ENCODE results near the gene WDR5.

WDR5 gene

DNA sequence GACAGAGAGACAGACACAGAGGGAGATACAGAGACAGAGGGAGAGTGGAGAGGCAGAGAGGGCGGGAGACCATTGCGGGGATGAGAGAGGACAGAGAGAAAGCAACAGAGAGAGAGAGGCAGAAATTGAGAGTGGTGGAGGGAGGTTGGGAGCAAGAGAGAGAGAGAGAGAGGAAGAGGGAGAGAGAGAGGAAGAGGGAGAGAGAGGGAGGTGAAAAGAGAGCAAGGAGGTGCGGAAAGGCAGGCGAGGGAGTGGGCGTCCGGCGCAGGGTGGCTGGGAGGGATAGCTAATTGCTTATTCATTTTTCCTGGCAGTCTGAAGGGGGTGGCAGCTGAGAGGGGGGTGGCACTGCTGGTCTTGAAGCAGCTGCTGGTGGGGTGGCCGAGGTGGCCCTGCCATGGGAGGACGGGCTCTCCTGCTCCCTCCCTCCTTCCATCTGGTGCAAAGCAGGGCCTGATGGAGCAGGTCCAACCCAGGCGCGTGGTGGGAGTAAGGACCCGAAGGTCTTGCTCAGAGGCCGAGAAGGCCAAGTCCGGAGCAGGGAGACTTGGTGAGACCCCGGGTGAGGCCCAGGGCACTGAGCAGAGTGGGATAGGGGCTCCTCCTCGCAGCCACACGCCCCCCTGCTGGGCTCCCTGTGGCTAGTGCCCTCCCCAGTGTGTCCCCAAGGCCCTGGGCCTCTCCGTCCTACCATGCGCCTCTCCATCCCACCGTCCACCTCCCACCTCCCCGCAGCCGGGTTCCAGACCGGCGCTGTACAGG is 53.8 kb downstream of the WDR5 start:
- DNase-seq, result no peak

DNA sequence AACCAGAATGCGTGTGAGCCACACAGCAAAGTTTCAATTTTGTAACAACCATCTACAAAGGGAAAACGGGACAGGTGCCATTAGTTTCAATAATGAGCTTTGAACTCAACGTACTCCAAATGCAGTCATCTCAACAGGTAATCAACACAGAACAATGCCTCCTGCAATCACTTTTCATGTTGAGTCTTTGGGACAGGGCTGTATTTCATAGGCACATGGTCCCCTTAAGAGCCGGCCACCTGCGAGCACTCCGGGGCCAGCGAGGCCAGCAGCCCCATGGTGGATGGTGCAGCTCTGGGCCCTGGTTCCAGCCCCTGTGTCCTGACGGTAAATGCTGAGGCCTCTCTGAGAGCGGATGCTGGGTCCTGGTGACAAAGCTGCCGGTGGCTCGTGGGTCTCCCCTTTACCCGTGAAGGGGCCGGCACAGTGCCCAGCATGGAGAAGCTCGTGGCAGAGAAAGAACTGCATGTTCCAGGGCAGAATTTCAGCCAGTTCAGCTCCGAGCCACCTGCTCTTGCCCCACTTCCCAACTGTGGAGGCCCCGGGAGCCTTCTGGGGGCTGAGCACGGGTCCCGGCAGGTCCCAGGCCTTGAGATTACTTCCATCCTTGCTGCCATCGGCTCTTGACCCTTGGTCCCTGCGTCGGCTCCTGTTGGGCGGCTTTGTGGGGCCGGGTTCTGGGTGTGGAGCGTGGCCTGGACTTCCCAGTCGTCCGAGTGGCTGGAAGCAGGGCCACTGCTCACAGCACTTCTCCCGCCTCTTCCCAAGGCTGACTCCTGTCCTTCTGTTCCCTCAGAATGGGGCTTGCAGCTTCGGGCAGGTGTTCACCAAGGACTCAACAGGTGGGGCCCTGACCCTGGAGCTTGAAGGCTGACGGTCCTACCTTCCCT is 54.6 kb downstream of the WDR5 start:
- no peak for DNase-seq

DNA sequence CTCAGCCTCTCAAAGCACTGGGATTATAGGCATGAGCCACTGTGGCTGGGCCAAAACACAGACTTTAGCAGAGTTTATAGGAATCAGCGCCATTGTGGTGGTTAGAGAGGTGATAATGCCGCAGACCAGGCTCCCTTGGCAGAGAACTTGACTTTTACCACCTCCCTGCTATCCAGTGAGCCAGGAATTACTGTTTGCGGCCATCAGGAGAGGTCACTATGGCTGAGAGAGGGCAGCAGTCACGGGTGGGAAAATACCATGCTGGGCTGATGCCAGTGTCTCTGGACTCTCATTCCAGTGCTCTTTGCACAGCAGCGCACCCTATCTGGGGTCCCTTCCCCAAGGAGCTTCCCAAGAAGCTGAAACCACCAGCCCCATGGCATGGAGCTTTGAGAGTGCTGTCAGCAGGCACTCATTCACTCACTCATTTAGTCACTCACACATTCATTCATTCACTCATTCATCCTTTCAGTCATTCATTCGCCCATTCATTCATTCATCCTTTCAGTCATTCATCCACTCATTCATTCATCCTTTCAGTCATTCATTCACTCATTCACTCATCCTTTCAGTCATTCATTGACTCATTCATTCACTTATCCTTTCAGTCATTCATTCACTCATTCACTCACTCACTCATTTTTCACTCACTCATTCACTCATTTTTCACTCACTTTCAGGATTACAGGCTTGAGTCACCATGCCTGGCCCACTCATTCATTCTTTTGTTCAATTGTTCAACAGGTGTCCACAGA is 55.8 kb downstream of the WDR5 start:
- DNase-seq, result no peak

DNA sequence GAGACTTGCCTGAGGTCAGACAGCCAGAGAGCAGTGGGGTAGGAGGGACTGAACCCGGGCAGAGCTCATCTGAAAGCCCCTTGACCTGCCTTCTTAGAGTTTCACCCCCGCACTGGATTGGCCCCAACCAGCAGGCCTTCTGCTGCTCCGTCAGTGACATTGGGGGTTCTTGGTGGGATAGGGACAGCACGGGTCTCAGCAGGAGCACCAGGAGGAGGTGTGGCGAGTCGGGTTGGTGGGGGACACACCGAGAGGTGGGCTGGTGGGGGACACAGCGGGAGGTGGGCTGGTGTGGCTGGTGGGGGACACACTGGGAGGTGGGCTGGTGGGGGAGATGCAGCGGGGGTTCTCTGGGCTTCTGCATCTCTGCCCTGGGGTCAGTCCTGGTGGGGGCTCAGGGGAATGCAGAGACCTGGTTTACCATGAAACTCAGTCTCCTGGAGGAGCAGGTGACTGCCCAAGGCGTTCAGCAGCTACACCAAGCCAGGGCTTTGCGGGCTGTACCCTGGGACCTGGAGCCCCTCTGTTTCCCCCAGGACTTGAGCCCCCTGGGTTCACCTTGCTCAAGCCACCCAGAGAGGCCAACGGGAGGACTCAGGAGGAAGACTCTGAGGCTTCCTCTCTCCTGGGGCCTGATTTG is 56.5 kb downstream of the WDR5 start:
- no peak for DNase-seq

DNA sequence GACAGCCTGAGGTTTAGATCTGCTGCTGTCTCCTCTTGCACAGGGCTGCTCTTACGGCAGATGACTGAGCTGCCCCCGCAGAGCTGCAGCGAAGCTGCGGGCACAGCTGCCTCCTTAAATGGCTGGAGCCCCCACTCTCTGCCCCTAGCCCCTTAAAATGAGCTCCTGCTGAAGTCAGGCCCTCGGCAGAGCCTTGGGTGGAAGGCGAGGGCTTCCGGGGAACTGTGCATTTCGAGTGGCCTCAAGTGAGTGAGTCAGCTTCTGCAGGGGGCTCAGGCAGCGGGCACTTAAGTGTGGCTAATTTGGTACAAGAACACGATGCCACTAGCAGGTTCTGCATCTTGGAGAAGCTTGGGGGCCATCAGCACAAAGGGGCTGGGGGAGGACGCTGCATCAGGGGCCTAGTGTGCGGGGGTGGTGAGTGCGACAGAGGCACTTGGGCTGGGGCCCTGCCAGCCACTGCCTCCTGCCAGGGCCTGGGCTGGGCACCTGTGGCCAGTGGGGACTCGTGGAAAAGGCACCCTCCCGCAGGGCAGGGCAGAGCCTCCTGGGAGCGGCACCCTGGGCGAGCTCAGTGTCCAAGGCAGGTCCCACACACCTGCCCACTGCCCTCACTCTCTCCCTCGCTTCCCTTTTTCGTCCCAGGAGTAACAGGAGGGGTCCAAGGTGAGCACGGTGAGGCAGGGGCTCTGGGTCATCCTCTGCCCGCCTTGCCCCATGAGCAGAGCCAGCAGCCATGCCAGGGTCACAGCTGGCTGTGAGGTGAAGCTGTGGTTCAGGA is 57.3 kb downstream of the WDR5 start:
- no peak for DNase-seq

DNA sequence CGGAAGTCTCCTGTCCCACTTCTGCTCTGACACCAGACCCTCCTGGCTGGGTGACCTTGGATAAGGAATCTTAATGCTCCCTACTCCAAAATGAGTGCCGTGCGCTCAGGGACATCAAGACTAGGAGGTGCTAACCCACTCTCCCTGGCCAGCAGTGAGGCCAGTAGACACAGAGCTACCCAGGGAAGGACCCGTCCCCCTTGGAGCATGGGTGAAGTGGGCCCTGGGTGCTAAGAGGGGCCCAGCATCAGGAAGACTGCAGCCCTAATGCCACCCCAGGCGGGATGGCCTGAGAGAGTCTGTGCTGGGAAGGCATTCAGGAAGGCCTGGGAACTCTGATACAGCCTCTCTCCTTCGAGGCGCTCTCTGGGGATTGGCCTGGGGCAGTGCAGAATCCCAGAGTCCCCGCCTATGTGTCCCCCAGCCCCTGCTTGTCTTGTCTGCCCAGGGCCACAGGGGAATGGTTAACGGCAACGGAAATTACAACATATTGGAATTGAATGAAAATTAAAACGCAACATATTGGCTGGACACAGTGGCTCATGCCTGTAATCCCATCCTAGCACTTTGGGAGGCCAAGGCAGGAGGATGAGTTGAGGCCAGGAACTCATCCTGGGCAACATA is 58.1 kb downstream of the WDR5 start:
- no peak for DNase-seq

DNA sequence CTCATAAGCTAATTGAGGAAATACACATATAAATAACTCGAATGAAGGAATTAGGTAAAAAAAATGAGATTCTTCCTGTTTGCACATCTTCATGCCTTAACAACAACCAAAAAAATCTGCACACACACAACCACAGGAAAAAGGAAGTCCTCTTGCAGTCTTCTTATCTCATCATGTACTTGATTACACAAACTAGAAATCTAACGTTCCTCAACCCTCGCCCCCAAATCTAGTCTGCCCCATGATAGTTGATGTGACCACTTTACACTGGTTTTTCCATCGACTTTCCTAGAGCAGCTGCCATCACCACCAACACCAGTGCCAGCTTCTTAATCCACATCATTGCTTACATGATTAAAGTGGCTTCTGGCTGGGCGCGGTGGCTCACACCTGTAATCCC is 59.7 kb downstream of the WDR5 start:
- DNase-seq, result peak in 1 of 5 experiments; percentile 60

DNA sequence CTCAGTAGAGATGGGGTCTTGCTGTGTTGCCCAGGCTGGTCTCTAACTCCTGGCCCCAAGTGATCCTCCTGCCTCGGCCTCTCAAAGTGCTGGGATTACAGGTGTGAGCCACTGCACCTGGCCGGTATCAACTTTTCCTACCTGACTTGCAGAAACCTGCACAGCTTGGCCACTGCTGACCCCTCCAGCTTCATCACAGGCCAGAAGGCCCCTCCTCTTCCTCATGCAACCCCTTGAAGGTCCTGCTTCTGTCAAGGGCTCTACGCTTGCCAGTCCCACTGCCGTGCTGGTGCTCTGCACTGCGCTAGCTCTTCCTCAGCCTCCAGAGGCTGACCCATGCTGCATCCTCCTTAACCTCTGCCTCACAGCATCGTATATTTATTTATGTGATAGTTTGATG is 61.0 kb downstream of the WDR5 start:
- DNase-seq, result no peak

DNA sequence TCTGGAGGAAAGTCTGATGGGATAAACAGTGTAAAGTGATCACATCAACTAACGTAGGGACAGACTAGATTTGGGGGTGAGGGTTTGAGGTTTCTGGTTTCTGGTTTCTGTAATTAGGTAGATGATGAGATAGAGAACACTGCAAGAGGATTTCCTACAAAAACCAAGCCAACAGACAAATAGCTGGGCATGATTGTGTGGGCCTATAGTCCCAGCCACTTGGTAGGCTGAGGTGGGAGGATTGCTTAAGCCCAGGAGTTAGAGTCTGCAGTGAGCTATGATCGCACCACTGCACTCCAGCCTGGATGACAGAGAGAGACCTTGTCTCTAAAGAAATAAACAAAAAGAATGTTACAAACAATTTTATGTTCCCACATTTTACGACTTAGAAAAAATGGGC is 62.9 kb downstream of the WDR5 start:
- DNase-seq, result peak in 1 of 5 experiments; percentile 38

DNA sequence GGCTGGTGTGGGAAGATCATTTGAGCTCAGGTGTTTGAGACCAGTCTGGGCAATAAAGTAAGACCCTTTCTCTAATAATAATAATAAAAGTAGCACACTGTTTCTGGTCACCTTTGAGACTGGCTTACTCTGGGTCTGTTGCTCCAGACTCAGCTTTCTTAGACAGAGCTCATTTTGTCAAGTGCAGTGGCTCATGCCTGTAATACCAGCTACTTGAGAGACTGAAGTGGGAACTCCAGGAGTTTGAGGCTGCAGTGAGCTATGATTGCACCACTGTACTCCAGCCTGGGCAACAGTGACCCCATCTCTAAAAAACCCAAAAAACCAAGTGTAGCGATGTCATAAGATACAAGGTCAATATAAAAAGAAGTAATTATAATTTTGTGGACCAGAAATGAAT is 64.8 kb downstream of the WDR5 start:
- no peak for DNase-seq

DNA sequence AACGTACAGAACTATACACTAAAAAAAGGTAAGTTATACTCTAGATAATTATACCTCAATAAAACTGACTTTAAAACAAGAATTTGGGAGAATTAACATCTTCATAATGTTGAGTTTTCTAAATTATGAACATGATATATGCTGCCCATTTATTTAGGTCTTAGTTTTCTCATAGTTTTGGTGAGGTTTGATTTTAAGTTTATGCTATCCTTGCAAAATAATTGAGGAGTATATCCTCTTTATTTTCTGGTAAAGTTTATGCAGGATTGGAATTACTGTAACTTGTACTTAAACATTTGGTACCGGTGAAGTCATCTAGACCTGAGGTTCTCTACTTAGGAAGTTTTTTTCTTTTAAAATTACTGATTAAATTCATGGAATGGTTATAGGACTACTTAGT is 67.3 kb downstream of the WDR5 start:
- DNase-seq, result no peak

DNA sequence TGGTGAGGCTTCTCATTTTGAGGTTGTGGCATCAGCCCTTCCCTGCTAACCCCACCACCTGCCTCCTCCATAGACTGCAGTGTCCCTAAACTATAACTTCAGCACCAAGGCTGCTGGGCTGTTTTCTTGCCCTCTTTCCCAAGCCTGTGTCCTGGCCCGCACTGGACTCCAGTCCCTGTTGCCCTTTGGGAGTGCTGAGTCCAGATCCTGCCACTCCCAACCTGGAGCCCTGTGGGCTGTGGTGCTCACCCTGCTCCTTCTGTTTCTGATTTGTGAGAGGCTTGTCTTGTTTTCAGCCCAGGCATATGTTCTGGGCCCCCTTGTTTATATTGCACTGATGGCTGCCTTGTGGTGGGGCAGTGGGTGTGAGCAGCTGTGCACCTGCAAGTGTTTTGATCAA is 68.2 kb downstream of the WDR5 start:
- DNase-seq, result no peak

DNA sequence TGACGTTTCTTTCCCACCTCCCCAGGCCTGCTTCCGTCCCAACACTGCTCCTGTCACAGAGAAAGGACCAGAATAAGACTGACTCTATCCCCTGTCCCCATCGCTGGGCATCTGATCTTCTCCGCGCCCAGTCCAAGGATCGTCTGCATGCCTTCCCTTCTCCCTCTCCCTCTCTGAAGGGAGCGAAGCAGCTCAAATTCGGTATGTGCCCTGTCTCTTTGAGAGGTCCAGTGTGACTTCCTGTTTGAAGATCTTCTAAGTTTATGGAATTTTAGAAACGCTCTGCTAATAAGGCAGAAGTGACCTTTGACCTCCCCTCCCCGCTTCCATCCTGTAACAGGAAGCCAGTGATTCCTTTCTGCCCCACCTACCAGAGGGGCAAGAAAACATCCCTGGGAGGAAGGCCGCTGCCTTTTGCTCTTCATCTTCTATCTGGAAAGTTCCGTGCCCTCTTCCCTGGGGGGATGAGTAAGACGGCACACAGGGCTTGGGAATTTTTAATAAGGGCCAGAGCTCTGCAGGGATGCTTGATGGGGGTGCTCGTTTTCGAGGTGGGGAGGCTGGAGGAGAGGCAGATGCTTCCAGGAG is 69.2 kb downstream of the WDR5 start:
- no peak for DNase-seq

DNA sequence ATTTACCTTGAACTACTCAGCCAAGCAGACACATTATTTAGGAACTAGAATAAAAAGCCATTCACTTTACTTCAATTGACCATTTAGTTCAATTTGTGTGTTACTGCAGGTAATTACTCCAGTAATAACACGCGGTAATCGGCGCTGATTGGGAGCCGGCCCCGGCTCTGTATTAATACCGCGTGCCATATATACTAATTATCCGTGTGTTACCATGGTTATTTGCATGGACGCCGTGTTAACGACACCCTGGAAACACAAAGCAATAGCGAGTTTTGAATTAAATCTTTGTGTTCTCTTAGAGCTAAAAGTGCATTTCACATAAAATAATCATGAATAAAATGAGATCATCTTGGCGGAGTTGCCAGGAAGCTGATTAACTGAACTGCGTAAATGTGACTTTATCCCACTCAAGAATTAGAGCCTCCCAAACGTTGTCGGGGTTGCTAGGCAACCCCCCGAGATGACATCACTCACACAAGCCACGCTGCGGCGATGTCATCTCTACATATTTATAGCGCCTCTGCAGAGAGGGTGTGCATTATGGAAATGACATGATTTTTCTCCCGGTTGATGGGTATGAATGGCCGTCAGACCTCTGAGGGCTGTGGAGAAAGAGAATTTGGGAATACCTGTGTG is 69.9 kb downstream of the WDR5 start:
- no peak for DNase-seq

DNA sequence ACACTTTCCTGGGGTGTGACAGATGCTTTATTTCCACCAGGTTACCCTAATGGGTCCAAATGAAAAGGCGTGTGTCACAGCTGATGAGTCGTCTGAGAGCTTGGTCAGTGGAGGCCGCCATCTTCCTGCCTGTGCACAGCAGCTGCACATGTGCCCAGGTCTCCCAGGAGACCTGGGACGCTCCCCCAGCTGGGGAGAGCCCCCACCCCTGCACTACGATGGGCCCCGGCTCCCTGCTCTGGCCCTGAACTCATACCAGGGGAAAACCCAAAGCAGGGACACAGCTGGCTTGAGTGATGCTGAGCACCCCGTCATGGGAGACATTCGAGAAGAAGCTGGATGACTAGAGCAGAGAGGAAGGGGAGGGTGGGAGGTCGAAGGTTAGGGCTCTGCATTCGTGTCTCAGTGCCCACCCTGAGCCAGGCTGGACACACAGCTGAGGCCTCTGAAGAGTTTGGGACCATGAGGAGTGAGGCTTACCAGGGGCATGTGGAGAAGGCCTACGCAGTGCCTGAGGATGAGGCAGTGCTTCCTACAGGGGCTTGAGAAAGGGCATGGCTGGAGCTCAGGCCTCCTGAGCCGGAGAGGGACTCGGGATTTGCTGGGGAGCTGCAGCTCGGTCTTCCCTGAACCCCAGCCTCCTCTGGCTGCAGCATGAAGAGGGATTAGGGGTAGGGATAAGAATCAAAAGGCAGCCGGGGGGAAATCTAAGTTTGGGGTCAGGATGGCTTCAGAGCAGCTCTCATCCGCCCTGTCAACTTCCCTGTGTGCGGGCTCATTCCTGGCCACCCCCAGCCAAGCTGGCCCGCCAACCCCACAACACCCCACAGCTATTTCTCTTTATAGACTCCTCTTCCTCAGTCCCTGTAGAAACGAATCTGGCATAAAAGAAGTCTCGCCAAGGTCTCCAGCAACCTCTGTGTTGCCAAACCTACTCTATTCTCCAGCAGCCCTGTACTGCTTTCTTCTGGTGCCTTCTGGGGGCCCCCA is 70.7 kb downstream of the WDR5 start:
- DNase-seq, result no peak

DNA sequence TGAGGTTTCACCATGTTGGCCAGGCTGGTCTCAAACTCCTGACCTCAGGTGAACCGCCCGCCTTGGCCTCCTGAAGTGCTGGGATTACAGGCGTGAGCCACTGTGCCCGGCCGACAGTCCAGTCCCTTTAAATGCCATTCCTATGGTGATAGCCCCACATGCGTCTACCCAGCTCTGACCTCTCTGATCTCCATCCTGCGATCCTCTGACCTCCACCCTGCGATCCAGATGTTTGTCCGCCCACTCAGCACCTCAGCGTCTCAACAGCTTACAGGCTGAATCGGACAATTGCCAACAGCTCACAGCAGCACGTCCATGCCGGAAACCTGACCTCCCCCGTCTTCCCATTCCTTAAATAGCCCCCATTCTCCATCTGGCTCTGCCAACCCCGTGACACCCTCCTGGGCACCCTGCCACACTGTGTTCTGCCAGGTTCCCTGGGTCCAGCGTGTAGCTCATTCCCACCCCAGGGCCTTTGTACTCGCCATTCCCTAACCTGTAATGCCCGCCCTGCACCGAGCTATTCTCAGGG is 72.5 kb downstream of the WDR5 start:
- no peak for DNase-seq

DNA sequence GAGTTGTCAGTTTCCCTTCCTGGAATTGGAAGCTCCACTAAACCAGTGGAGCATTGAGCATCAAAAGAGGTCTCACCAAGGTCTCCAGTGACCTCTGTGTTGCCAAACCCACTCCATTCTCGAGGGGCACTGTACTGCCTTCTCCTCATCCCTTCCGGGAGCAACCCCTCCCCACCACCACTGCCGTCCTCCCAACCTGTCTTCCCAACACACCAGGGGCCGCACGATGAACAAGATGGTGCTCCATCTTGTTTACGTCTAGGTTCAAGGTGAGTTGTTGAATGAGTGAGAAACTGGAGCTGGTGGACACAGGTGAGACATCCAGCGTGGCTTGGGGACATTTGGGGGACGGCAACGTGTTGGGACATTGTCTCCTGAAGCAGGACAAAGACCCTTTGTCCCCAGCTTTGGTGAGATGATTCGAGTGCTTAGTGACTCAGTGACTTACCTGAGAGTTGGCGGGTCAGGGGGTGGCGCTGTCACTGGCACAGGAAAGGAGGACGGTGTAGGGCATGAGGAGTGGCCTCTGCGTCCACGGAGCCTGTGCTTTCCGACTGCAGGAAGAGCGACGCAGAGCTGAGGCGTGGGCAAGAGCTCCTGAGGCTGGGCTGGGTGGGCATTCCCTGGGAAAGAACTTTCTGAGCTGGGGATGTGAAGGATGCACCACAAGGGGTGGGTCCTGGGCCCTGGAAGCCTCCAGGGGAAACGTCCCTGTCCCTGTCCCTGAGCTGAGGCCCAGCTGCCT is 73.3 kb downstream of the WDR5 start:
- no peak for DNase-seq
